H1 (cell line): ENCODE data around the gene ADRA2B. TPM values are rescaled to one million over a fixed set of nuclear protein-coding genes. Genes with fewer than 3 reads are reported as not detected.

Source experiments
- CTCF ChIA-PET: fragments of 300-600 bp; sonication (Branson Sonifier 250); formaldehyde crosslinking; loops from one replicate; lab custom pipeline; 2021; ENCODE audit not compliant: partially characterized antibody; lab: Charles Lee
- POLR2A ChIA-PET: fragments of 300-600 bp; sonication (Branson Sonifier 250); formaldehyde crosslinking; loops from one replicate; lab custom pipeline; 2021; ENCODE audit warnings: inconsistent platforms; ENCODE audit not compliant: partially characterized antibody; lab: Charles Lee
- DNase-seq, 2 experiments: peaks; one replicate each; pipeline versions ENCODE4 v3.0.0 to v3.0.0-alpha.2; 2010 to 2022; ENCODE audit warnings: low spot score in 2 of 2, low read depth in 1 of 2, mixed read lengths in 1 of 2
- FAIRE-seq: peaks from 2 replicates; lab custom pipeline; 2011; peaks lifted over from hg19 to GRCh38; lab: Jason Lieb, UNC
- H2AFZ ChIP-seq: 2 replicates; pipeline ENCODE4 v1.8.1; 2012; ENCODE audit warnings: low read length, inconsistent platforms
- H2AK5ac ChIP-seq: 2 replicates; pipeline ENCODE4 v1.6.1; 2013; ENCODE audit warnings: low read depth, low read length
- H2BK120ac ChIP-seq: replicated peaks from 2 replicates; pipeline ENCODE3; 2013; ENCODE audit warnings: low read depth, low read length, inconsistent platforms
- H2BK12ac ChIP-seq: 2 replicates; pipeline ENCODE4 v1.6.1; 2013; ENCODE audit warnings: low read depth, low read length
- H2BK15ac ChIP-seq: 2 replicates; pipeline ENCODE4 v1.6.1; 2013; ENCODE audit warnings: low read length
- H2BK20ac ChIP-seq: 2 replicates; pipeline ENCODE4 v1.6.1; 2013; ENCODE audit warnings: low read length
- H2BK5ac ChIP-seq: 2 replicates; pipeline ENCODE4 v1.6.1; 2013; ENCODE audit warnings: low read depth, low read length
- H3K14ac ChIP-seq: 2 replicates; pipeline ENCODE4 v1.6.1; 2013; ENCODE audit warnings: inconsistent platforms; ENCODE audit not compliant: insufficient read length
- H3K18ac ChIP-seq: 2 replicates; pipeline ENCODE4 v1.6.1; 2013; ENCODE audit warnings: low read length; ENCODE audit errors: extremely low read depth
- H3K23ac ChIP-seq: 2 replicates; pipeline ENCODE4 v1.6.1; 2013; ENCODE audit warnings: inconsistent platforms; ENCODE audit not compliant: insufficient read length
- H3K23me2 ChIP-seq: 2 replicates; pipeline ENCODE4 v1.6.1; 2013; ENCODE audit warnings: low read depth, low read length
- H3K27ac ChIP-seq: 2 replicates; pipeline ENCODE4 v1.6.1; 2011; ENCODE audit warnings: low read depth, low read length, inconsistent platforms
- H3K27me3 ChIP-seq, 4 experiments: replicated peaks in 1 of 4; 1 replicate in 1 of 4; 2 replicates in 3 of 4; pipeline versions ENCODE4 v1.6.1 to v1.8.1; 2011 to 2013; ENCODE audit warnings: low read length in 3 of 4, mild to moderate bottlenecking in 3 of 4, inconsistent platforms in 2 of 4, mixed read lengths in 2 of 4, moderate library complexity in 1 of 4; ENCODE audit not compliant: control insufficient read depth in 3 of 4, insufficient read depth in 3 of 4; ENCODE audit errors: extremely low read depth in 1 of 4
- H3K36me3 ChIP-seq, 4 experiments: 2 replicates each; pipeline versions ENCODE4 v1.6.1 to v1.8.1; 2011 to 2013; ENCODE audit warnings: mild to moderate bottlenecking in 4 of 4, low read length in 3 of 4, moderate library complexity in 2 of 4, control low read depth in 1 of 4, inconsistent platforms in 1 of 4; ENCODE audit not compliant: insufficient read depth in 4 of 4, control insufficient read depth in 2 of 4
- H3K4ac ChIP-seq: replicated peaks from 2 replicates; pipeline ENCODE3; 2013; ENCODE audit warnings: low read length, low read depth, mixed read lengths, inconsistent platforms; ENCODE audit not compliant: insufficient read length
- H3K4me1 ChIP-seq, 4 experiments: replicated peaks in 1 of 4; 1 replicate in 1 of 4; 2 replicates in 3 of 4; pipeline versions ENCODE4 v1.6.1 to v1.8.1; 2011 to 2013; ENCODE audit warnings: low read length in 3 of 4, inconsistent platforms in 2 of 4, mixed read lengths in 1 of 4; ENCODE audit not compliant: insufficient read depth in 4 of 4, control insufficient read depth in 3 of 4
- H3K4me2 ChIP-seq, 2 experiments: 2 replicates each; pipeline versions ENCODE4 v1.6.1 to v1.8.1; 2011 to 2013; ENCODE audit warnings: low read depth in 2 of 2, low read length in 2 of 2, control low read depth in 1 of 2, inconsistent platforms in 1 of 2, mild to moderate bottlenecking in 1 of 2; ENCODE audit not compliant: insufficient read depth in 1 of 2
- H3K4me3 ChIP-seq, 4 experiments: fragments of 200-600, 300-600 bp in 1 of 4; sonication (generic), shearing (Covaris generic), sonication (Bioruptor Twin) in 1 of 4; 2 replicates each; pipeline versions ENCODE4 v1.5.1 to v1.8.1; 2011 to 2016; ENCODE audit warnings: low read length in 4 of 4, low read depth in 3 of 4, control low read depth in 2 of 4, inconsistent platforms in 2 of 4, mild to moderate bottlenecking in 2 of 4, mixed read lengths in 1 of 4, moderate library complexity in 1 of 4; ENCODE audit not compliant: insufficient read depth in 2 of 4; ENCODE audit errors: extremely low read depth in 1 of 4
- H3K56ac ChIP-seq: replicated peaks from 2 replicates; pipeline ENCODE3; 2013; ENCODE audit warnings: low read depth, mild to moderate bottlenecking, mixed read lengths, low read length, inconsistent platforms; ENCODE audit not compliant: insufficient read length
- H3K79me1 ChIP-seq: 2 replicates; pipeline ENCODE4 v1.6.1; 2013; ENCODE audit warnings: low read depth, low read length, control low read depth
- H3K79me2 ChIP-seq, 2 experiments: 2 replicates each; pipeline versions ENCODE4 v1.6.1 to v1.8.1; 2012 to 2013; ENCODE audit warnings: low read length in 2 of 2, mild to moderate bottlenecking in 2 of 2, inconsistent platforms in 1 of 2; ENCODE audit not compliant: insufficient read depth in 2 of 2, control insufficient read depth in 1 of 2
- H3K9ac ChIP-seq, 4 experiments: replicated peaks in 1 of 4; 1 replicate in 1 of 4; 2 replicates in 3 of 4; pipeline versions ENCODE4 v1.6.1 to v1.8.1; 2011 to 2013; ENCODE audit warnings: low read depth in 3 of 4, low read length in 3 of 4, control low read depth in 2 of 4, mild to moderate bottlenecking in 2 of 4, moderate library complexity in 2 of 4, inconsistent platforms in 1 of 4; ENCODE audit errors: extremely low read depth in 1 of 4
- H3K9me3 ChIP-seq, 2 experiments: 2 replicates each; pipeline versions ENCODE4 v1.6.1 to v1.8.1; 2012 to 2013; ENCODE audit warnings: mild to moderate bottlenecking in 2 of 2, moderate library complexity in 2 of 2, control low read depth in 1 of 2, inconsistent platforms in 1 of 2, low read depth in 1 of 2, low read length in 1 of 2, mixed read lengths in 1 of 2; ENCODE audit not compliant: insufficient read depth in 2 of 2
- H4K20me1 ChIP-seq, 2 experiments: replicated peaks in 1 of 2; 2 replicates each; pipeline versions ENCODE3 to v1.8.1; 2011 to 2013; ENCODE audit warnings: inconsistent platforms in 2 of 2, low read length in 2 of 2, mild to moderate bottlenecking in 1 of 2; ENCODE audit not compliant: insufficient read depth in 2 of 2, control insufficient read depth in 1 of 2
- H4K5ac ChIP-seq: 2 replicates; pipeline ENCODE4 v1.6.1; 2013; ENCODE audit warnings: low read length, low read depth, mixed read lengths, inconsistent platforms; ENCODE audit not compliant: insufficient read length
- H4K8ac ChIP-seq: 2 replicates; pipeline ENCODE4 v1.8.0; 2013; ENCODE audit warnings: mild to moderate bottlenecking, moderate library complexity, low read length, inconsistent platforms; ENCODE audit not compliant: insufficient read depth; ENCODE audit errors: extremely low read depth
- H4K91ac ChIP-seq: replicated peaks from 2 replicates; pipeline ENCODE3; 2013; ENCODE audit warnings: low read length, mixed read lengths, inconsistent platforms; ENCODE audit not compliant: insufficient read length
- BRCA1 ChIP-seq: IDR thresholded peaks from 2 replicates; pipeline ENCODE4 v1.6.1; 2012; ENCODE audit warnings: low read depth, low read length, improper control_type of control experiment
- CBX5 ChIP-seq: fragments of 300-800, 300-1000 bp; sonication (generic); IDR thresholded peaks from 2 replicates; pipeline ENCODE4 v1.7.1; 2016; ENCODE audit warnings: antibody characterized with exemption, low read length, low read depth
- EP300 ChIP-seq, 2 experiments: IDR thresholded peaks; 1 replicate in 1 of 2; 2 replicates in 1 of 2; pipeline ENCODE4 v1.6.1; 2011 to 2012; ENCODE audit warnings: low read depth in 2 of 2, low read length in 2 of 2, mild to moderate bottlenecking in 2 of 2, borderline replicate concordance in 1 of 2, inconsistent platforms in 1 of 2, moderate library complexity in 1 of 2
- EZH2 ChIP-seq: fragments of 200-600 bp; sonication (generic); IDR thresholded peaks from 2 replicates; pipeline ENCODE4 v1.7.1; 2012; ENCODE audit warnings: low read depth, mild to moderate bottlenecking, moderate library complexity, low read length, inconsistent platforms; ENCODE audit not compliant: severe bottlenecking
- HDAC2 ChIP-seq, 2 experiments: fragments of 300-600 bp in 1 of 2; sonication (generic) in 1 of 2; IDR thresholded peaks; 2 replicates each; pipeline ENCODE4 v1.6.1; 2011 to 2012; ENCODE audit warnings: low read depth in 2 of 2, low read length in 2 of 2, mild to moderate bottlenecking in 2 of 2, moderate library complexity in 2 of 2, borderline replicate concordance in 1 of 2, inconsistent platforms in 1 of 2
- NANOG ChIP-seq: IDR thresholded peaks from 2 replicates; pipeline ENCODE4 v1.6.1; 2011; ENCODE audit warnings: low read length, low read depth, mild to moderate bottlenecking, inconsistent platforms; ENCODE audit not compliant: insufficient read depth, poor library complexity, severe bottlenecking
- POLR2AphosphoS5 ChIP-seq: IDR thresholded peaks from 2 replicates; pipeline ENCODE4 v1.6.1; 2011; ENCODE audit warnings: low read depth, low read length
- SIN3A ChIP-seq, 2 experiments: IDR thresholded peaks in 1 of 2; conservative IDR thresholded peaks in 1 of 2; 2 replicates each; pipeline ENCODE4 v1.6.1; 2011 to 2012; ENCODE audit warnings: low read length in 2 of 2, improper control_type of control experiment in 1 of 2, low read depth in 1 of 2, mild to moderate bottlenecking in 1 of 2
- SIX5 ChIP-seq: IDR thresholded peaks from 2 replicates; pipeline ENCODE4 v1.6.1; 2011; ENCODE audit warnings: mild to moderate bottlenecking, low read depth, low read length
- SP1 ChIP-seq: IDR thresholded peaks from 2 replicates; pipeline ENCODE4 v1.6.1; 2011; ENCODE audit warnings: low read depth, low read length
- SUZ12 ChIP-seq: fragments of 200-600 bp; sonication (generic); IDR thresholded peaks from 2 replicates; pipeline ENCODE4 v1.6.1; 2012; ENCODE audit warnings: mild to moderate bottlenecking, inconsistent platforms, low read length, moderate library complexity, mixed read lengths
- WGBS, 2 experiments: shearing (Covaris generic) in 1 of 2; methylation state at CpG; one replicate each; pipeline versions ENCODE4 v1.1.6 to v1.1.7; 2013 to 2015; ENCODE audit warnings: low lambda C conversion rate in 2 of 2, mixed read lengths in 2 of 2, inconsistent platforms in 1 of 2, low coverage in 1 of 2, missing lambda C conversion rate in 1 of 2; ENCODE audit not compliant: insufficient replicate concordance in 2 of 2, insufficient coverage in 1 of 2, insufficient read length in 1 of 2; ENCODE audit errors: extremely low coverage in 1 of 2, missing lambda C conversion rate in 1 of 2; 5-methylcytosine and 5-hydroxymethylcytosine counted together
- polyA plus RNA-seq, 7 experiments: library from polyadenylated mRNA; depleted of rRNA in 3 of 7; stranded (reverse) in 5 of 7; unstranded in 2 of 7; fragments of >200 nt in 5 of 7; fragments of 200-250 nt in 2 of 7; gene quantifications; 1 replicate in 5 of 7; 2 replicates in 1 of 7; 4 replicates in 1 of 7; pipeline versions ENCODE4 v1.2.1 to v1.2.3, GENCODE V29; 2011 to 2013; ENCODE audit warnings: missing spikeins in 2 of 7, mixed read lengths in 2 of 7
- total RNA-seq: library from RNA; stranded (reverse); fragmentation: NEBNext Ultra II Directional; extraction: Animal tissue kit (Norgen Biotek cat#: 25700); gene quantifications from 2 replicates; pipeline ENCODE4 v1.2.1, GENCODE V29; 2021

The ADRA2B gene
- total and polyA plus RNA-seq, 2 of the 8 experiments (the other 6 are each of a cell fraction or from before 2014, with no cell fraction given): 5.8 to 6.5 TPM

- POLR2A ChIA-PET: interaction anchor here (0.6 to 1.1 kb wide), 2 partner anchors 14 to 71 kb away, joined by 3 read pairs; no protein-coding TSS in a partner anchor
- H3K9ac ChIP-seq: no peak overlapping the region
- H3K56ac ChIP-seq: no peak overlapping the region
- no peak overlapping the region for H3K4ac ChIP-seq
- no peak overlapping the region for H3K27ac ChIP-seq
- DNase-seq: no peak
- H3K27me3 ChIP-seq: peaks cover 4 to 30% (median 20%) of the 10 kb centered on the region in 4 experiments; a peak in 6 of 7 replicates
- peaks cover 5% of the 10 kb centered on the region for H3K23me2 ChIP-seq
- H3K79me1 ChIP-seq: no peaks in the 10 kb centered on the region
- no peaks in the 10 kb centered on the region for H3K36me3 ChIP-seq
- no peaks in the 10 kb centered on the region for H3K79me2 ChIP-seq
- H2BK120ac ChIP-seq: no peak overlapping the region
- no peak overlapping the region for H2BK15ac ChIP-seq
- H2BK20ac ChIP-seq: no peak overlapping the region
- H2AFZ ChIP-seq: no peak overlapping the region
- no peak overlapping the region for H2BK5ac ChIP-seq
- no peaks in the 10 kb centered on the region for H3K9me3 ChIP-seq
- H4K91ac ChIP-seq: no peak overlapping the region
- H4K8ac ChIP-seq: no peak overlapping the region
- H3K4me3 ChIP-seq: no peak overlapping the region
- H2AK5ac ChIP-seq: no peak overlapping the region
- no peak overlapping the region for H4K5ac ChIP-seq
- no peak overlapping the region for H3K14ac ChIP-seq
- no peak for FAIRE-seq
- no peak overlapping the region; a peak in 1 of 4 replicates for H3K4me2 ChIP-seq
- 89% methylated on average over 10 of the region's 10 CpGs; no CpG with 5 or more reads in 1 of the 2 experiments for WGBS, 2 experiments
- no peak overlapping the region for H3K18ac ChIP-seq
- no peak overlapping the region for H2BK12ac ChIP-seq
- CTCF ChIA-PET: interaction anchor here (0.7 to 13.4 kb wide), 20 partner anchors 8 to 150 kb away, joined by 3 to 155 read pairs (median 6); partner anchors contain the start of genes ADRA2B and CIAO1
- H4K20me1 ChIP-seq: no peaks in the 10 kb centered on the region
- no peak overlapping the region for H3K23ac ChIP-seq
- H3K4me1 ChIP-seq: peaks cover 0 to 41% (median 24%) of the 10 kb centered on the region in 4 experiments; a peak in 6 of 7 replicates
- no peak for TF ChIP-seq SIX5
- no peak for TF ChIP-seq EZH2
- no peak for TF ChIP-seq SUZ12
- TF ChIP-seq HDAC2 (IDR thresholded peaks at IDR 0.05; ENCODE audit: borderline replicate concordance in 1 of 2, low read depth in 2 of 2, low read length in 2 of 2): no peak
- no peak for TF ChIP-seq POLR2AphosphoS5
- no peak for TF ChIP-seq EP300 (IDR thresholded peaks at IDR 0.05; ENCODE audit: borderline replicate concordance in 1 of 2, low read depth in 2 of 2, low read length in 2 of 2)
- no peak for TF ChIP-seq SIN3A (conservative IDR thresholded peaks at IDR 0.05 in 1 of 2, IDR thresholded peaks at IDR 0.05 in 1 of 2; ENCODE audit: low read depth in 1 of 2, low read length in 2 of 2)
- TF ChIP-seq CBX5: no peak
- no peak for TF ChIP-seq NANOG
- TF ChIP-seq BRCA1: no peak
- TF ChIP-seq SP1: no peak
These were observed 27.0 kb upstream of the ADRA2B start for GRCh38 chr2:96143231-96143847.
